Measurements from ENCODE around the gene RFX5.

DNA sequence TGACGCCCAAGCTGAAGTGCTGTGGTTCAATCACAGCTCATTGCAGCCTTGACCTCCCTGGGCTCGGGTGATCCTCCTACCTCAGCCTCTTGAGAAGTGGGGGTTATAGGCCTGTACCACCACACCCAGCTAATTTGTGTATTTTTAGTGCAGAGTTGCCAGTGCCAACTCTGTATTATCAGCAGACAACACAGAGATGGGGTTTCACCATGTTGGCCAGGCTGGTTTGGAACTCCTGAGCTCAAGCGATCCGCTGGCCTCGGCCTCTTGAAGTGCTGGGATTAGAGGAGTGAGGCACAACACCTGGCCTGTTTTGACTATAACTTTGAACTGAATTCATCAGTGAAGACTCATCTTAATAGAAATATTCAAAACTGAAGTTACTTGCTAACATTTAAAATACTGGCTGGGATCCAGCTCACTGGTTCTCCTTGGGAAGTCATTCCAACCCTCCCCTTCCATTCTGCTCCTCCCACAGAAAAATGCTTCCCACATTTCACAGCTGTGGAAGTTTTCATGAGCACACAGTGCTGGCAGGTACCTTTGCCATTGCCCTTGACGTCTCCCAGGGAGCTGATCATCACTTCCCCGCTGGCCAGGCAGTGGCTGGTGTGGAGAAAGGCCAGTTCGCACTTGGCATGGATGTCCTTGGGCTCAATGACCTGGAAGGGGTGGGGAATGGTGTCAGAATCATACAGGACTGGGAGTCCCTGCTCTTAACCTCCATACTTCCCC lies 20.8 kb upstream of the RFX5 start:
- TF ChIP-seq NFRKB (IDR thresholded peaks at IDR 0.05), result no peak
- no peak for TF ChIP-seq TARDBP (IDR thresholded peaks at IDR 0.05)
- no peak for TF ChIP-seq ZNF384 (IDR thresholded peaks at IDR 0.05)
- TF ChIP-seq FOXA1 (IDR thresholded peaks at IDR 0.05), result no peak
- TF ChIP-seq SP1 (IDR thresholded peaks at IDR 0.05), result no peak
- no peak for TF ChIP-seq L3MBTL2 (conservative IDR thresholded peaks at IDR 0.05)
- TF ChIP-seq FOXK2 (IDR thresholded peaks at IDR 0.05), result no peak
- no peak for TF ChIP-seq PKNOX1 (IDR thresholded peaks at IDR 0.05)
- TF ChIP-seq BHLHE40 (IDR thresholded peaks at IDR 0.05; ENCODE audit: borderline replicate concordance), result no peak
- TF ChIP-seq CTBP1 (IDR thresholded peaks at IDR 0.05; ENCODE audit: borderline replicate concordance), result no peak
- no peak for TF ChIP-seq FOXM1 (IDR thresholded peaks at IDR 0.05; ENCODE audit: borderline replicate concordance)
- TF ChIP-seq ARNT (IDR thresholded peaks at IDR 0.05), result no peak
